CD4-positive, alpha-beta T cell treated with Interleukin-21 for 1 hour (primary cell): ENCODE data around the gene SLC6A6.
"Not testable (repeated sequence)": the region's sequence is repeated elsewhere in the genome, so short reads cannot be mapped to it uniquely, and the experiment has no call there.

Source experiments
- DNase-seq: peaks from one replicate; pipeline ENCODE4 v3.0.0-alpha.2; 2020

Gene SLC6A6

DNA sequence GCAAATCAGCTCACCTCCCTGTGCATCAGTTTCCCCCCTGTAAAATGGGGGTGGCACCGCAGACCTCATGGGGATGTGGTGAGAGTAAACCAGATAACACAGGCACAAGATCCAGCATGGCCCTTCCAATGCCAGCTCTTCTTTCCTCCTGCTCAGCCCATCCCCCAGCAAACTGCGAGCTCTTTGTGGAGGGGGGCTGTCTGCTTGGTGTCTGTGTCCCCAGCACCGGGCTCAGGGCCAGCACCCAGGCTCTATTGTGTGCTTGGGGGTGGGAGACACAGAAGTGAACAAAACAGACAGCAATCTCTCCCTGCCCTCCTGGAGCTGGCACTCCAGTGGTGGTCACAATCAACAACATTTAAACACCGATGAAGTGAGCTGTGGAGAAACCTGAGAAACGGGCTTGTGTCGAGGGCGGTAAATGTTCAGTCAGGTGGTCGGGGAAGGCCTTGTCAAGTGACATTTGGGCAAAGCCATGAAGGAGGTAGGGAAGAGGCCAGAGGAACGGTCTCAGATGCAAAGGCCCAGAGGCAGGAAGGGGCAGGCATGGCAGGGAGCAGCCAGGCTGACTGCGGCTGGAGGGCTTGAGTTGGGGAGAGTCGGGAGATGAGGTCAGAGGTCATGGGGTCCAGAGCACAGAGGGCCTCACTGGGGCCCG, 109.3 kb downstream of the SLC6A6 start:
- no peak for DNase-seq

GRCh38 chr3:14512281-14512941, 110.0 kb downstream of the SLC6A6 start:
- DNase-seq, result no peak

GRCh38 chr3:14512942-14513327, 110.5 kb downstream of the SLC6A6 start:
- DNase-seq, result no peak

- no peak for DNase-seq
These were observed 111.3 kb downstream of the SLC6A6 start for GRCh38 chr3:14513566-14514322.

GRCh38 chr3:14514323-14514720, 111.9 kb downstream of the SLC6A6 start:
- no peak for DNase-seq

- DNase-seq, result not testable (repeated sequence)
These were observed 113.1 kb downstream of the SLC6A6 start for GRCh38 chr3:14515526-14515925.

DNA sequence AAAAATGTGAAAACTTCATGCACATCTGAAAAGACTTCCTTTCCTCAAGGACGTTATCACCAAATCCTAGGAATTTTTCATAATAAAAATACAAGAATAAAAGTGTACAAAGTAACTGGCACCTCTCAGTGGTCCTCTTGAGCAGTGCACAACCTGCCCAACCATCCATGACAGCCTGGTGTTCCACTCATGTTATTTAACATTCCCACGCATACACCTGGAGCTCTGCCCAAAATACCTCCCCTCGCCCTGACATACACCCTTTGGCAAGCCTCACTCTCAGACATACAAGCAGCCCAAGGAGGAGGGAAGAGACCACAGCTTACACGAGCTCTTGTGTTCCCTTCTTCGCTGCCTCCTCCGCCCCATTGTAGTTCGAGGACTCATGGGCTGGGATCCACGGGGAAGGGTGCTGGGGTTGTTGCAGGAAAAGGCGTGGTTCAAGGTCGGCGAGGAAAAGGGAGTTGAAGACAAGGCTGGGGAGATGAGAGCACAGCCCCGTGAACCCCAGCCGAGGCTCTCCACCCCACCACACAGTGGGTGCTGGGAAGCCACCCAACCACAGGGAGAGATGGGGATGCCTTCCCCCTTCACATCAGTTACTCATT, 114.4 kb downstream of the SLC6A6 start:
- no peak for DNase-seq

DNA sequence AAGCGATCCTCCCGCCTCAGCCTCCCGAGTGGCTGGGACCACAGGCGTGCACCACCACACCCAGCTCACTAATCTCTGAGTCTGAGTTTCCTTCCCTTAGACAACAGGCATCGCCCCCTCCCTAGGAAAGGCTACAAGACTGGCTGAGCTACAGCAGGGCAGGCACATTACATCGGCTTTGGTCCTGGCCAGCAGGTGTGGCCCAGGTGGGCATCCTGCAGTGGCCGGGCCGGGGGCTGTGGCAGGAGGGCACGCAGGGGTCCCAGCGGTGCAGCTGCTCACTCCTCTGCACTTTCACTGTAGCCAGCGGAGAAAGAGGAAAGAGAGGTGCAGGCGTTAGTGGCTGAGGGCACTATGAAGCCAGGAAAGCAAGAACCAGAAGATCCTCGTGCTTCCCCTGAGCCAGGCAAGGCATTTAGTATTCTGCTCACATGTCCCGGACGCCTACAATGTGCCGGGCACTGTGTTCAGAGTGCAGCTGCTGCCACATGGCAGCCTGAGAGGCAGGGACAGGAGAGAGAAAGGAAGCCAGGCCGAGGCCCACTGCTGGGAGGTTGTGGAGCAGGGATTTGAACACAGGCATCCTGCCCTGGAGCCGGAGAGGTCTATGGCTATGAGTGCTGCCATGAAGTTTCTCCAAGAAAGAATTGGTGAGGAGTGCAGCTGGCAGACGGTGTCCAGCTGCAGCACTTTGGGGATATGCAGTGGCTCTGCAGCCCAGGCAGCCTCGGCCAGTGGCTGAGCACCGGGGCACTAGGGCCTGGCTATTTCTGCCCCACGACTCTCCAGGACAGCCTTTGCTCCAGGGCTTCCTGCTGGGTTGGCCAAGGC, 115.4 kb downstream of the SLC6A6 start:
- no peak for DNase-seq

- DNase-seq, result no peak
These were observed 116.0 kb downstream of the SLC6A6 start for GRCh38 chr3:14518432-14518802.

DNA sequence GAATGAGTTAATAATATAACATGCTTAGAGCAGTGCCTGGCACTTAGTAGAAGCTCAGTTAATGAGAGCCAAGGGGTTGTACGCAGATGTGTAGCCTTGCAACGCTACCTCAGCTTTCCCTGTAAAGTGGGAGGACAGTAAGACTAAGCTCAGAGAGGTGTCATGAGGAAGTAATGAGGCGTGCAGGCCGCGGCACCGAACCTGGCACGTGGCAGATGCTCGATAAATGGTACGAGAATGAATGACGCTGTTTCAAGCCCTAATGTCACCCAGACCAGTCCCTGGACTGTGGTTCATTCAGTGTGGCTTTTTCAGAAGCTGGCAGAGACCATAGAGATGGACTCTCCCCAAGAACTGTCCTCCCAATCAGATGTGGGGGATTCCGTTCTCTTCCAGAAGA, 116.5 kb downstream of the SLC6A6 start:
- DNase-seq, result no peak

- no peak for DNase-seq
These were observed 117.0 kb downstream of the SLC6A6 start for GRCh38 chr3:14519406-14519805.

GRCh38 chr3:14520149-14520548, 117.7 kb downstream of the SLC6A6 start:
- no peak for DNase-seq

DNA sequence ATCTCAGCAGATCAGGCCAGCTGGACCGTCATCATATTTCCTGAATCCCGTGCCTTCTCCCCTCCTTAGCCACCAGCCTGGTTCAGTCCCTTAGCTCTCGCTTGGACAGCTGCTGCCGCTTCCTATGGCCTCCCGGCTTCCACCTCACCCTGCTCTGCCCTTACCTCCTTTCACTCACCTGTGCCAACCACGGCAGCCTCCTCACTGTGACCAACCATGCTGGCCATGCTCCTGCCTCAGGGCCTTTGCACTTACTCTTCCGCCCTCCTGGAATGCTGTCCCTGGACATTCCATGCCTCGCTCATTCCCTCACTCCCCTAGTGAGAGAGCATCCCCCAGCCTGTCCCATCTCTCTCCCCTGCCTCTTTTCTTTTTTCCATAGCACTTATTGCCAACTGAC, 118.6 kb downstream of the SLC6A6 start:
- DNase-seq, result no peak

- DNase-seq, result no peak
These were observed 119.2 kb downstream of the SLC6A6 start for GRCh38 chr3:14521611-14522010.

GRCh38 chr3:14522129-14522691, 119.8 kb downstream of the SLC6A6 start:
- no peak for DNase-seq

GRCh38 chr3:14522768-14523167, 120.4 kb downstream of the SLC6A6 start:
- no peak for DNase-seq

DNA sequence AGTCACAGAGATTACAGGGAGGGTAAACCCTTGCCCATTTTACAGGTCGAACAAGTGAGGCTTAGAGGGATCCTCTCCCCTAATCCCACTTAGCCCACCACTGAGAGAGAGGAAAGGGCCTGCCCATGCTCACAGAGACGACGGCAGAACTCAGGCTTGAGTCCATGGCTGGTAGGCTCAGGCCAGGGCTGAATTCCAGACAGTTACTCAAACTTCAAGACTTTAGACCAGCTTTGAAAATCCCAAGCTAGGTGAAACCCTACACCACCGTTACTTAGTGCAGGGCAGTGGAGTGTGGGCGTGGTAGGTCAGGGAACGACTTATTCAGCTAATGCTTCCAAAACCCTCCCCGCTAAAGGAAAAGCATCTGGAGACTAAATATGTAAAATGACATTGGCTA, 121.4 kb downstream of the SLC6A6 start:
- DNase-seq, result no peak

DNA sequence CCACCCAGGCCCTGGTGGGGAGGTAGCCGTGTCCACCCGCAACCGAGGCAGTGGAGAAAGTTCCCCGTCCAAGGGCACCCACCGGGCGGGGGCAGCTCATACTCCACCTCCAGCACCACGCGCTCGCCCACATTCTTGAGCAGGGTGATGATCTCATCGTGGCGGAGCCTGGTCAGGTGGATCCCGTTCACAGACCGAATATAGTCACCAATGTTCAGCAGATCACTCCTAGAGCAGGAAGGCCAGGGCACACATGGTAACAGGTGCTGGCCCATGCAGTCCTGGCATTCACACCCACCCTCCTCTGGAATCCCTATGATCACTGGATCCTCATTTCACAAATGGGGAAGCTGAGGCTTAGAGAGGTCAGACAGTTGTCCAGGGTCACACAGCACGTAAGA, 121.9 kb downstream of the SLC6A6 start:
- no peak for DNase-seq

- DNase-seq, result no peak
These were observed 122.7 kb downstream of the SLC6A6 start for GRCh38 chr3:14524920-14525660.

GRCh38 chr3:14525685-14526631, 123.6 kb downstream of the SLC6A6 start:
- no peak for DNase-seq

- no peak for DNase-seq
These were observed 125.7 kb downstream of the SLC6A6 start for GRCh38 chr3:14528081-14528480.
